Nephron progenitor cell (in vitro differentiated cells): ENCODE results near the gene SOX15.

Source experiments
- DNase-seq: peaks from one replicate; pipeline ENCODE4 v3.0.0; 2021
- H3K27ac Mint-ChIP-seq: 2 replicates; pipeline ENCODE4 v1.8.0; 2021; ENCODE audit warnings: mild to moderate bottlenecking, moderate library complexity, mixed read lengths
- H3K27me3 Mint-ChIP-seq: 2 replicates; pipeline ENCODE4 v1.8.0; 2021; ENCODE audit warnings: mild to moderate bottlenecking, low read depth, mixed read lengths; ENCODE audit not compliant: poor library complexity
- H3K36me3 Mint-ChIP-seq: 2 replicates; pipeline ENCODE4 v1.8.0; 2021; ENCODE audit warnings: low read depth, mixed read lengths
- H3K4me1 Mint-ChIP-seq: 2 replicates; pipeline ENCODE4 v1.8.0; 2021; ENCODE audit warnings: mixed read lengths
- H3K4me3 Mint-ChIP-seq: 2 replicates; pipeline ENCODE4 v1.8.0; 2021; ENCODE audit warnings: mild to moderate bottlenecking, moderate library complexity, mixed read lengths
- H3K9me3 Mint-ChIP-seq: 2 replicates; pipeline ENCODE4 v1.8.0; 2021; ENCODE audit warnings: mild to moderate bottlenecking, moderate library complexity, mixed read lengths
- TF ChIP-seq, protein P1 (sequence below): fragments of 200-600 bp; sonication (generic); IDR thresholded peaks from 2 replicates; pipeline ENCODE4 v1.5.0; 2021; ENCODE audit warnings: antibody characterized with exemption

SOX15 gene

GRCh38 chr17:7588553-7589203 lies 1.2 kb downstream of the SOX15 start:
- no peak overlapping the region for H3K4me3 Mint-ChIP-seq
- TF ChIP-seq, protein P1, sequence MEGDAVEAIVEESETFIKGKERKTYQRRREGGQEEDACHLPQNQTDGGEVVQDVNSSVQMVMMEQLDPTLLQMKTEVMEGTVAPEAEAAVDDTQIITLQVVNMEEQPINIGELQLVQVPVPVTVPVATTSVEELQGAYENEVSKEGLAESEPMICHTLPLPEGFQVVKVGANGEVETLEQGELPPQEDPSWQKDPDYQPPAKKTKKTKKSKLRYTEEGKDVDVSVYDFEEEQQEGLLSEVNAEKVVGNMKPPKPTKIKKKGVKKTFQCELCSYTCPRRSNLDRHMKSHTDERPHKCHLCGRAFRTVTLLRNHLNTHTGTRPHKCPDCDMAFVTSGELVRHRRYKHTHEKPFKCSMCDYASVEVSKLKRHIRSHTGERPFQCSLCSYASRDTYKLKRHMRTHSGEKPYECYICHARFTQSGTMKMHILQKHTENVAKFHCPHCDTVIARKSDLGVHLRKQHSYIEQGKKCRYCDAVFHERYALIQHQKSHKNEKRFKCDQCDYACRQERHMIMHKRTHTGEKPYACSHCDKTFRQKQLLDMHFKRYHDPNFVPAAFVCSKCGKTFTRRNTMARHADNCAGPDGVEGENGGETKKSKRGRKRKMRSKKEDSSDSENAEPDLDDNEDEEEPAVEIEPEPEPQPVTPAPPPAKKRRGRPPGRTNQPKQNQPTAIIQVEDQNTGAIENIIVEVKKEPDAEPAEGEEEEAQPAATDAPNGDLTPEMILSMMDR, result no peak
- H3K27me3 Mint-ChIP-seq, result no peaks in the 10 kb centered on the region
- no peak overlapping the region for H3K27ac Mint-ChIP-seq
- peaks cover 54% of the 10 kb centered on the region for H3K4me1 Mint-ChIP-seq
- DNase-seq, result no peak
- no peaks in the 10 kb centered on the region for H3K9me3 Mint-ChIP-seq
- peaks cover 33% of the 10 kb centered on the region for H3K36me3 Mint-ChIP-seq

GRCh38 chr17:7587420-7588151 lies 2.3 kb downstream of the SOX15 start:
- Mint-ChIP-seq H3K9me3 (no peaks in the 10 kb centered on the region), H3K4me1 (peaks cover 60% of the 10 kb centered on the region), H3K4me3 (no peak overlapping the region), H3K27me3 (no peaks in the 10 kb centered on the region), H3K36me3 (peaks cover 25% of the 10 kb centered on the region), H3K27ac (no peak overlapping the region)
- no peak for DNase-seq
- TF ChIP-seq, protein P1, result no peak

- Mint-ChIP-seq H3K27me3 (no peaks in the 10 kb centered on the region), H3K4me3 (no peak overlapping the region), H3K9me3 (no peaks in the 10 kb centered on the region), H3K27ac (no peak overlapping the region), H3K36me3 (peaks cover 23% of the 10 kb centered on the region), H3K4me1 (peaks cover 67% of the 10 kb centered on the region)
- TF ChIP-seq, protein P1, result no peak
- DNase-seq, result no peak
These were observed 3.0 kb downstream of the SOX15 start for GRCh38 chr17:7586673-7587419.

GRCh38 chr17:7583253-7584109 lies 6.4 kb downstream of the SOX15 start, which contains the start of gene MPDU1:
MPDU1 (plus strand) TSS chr17:7583852; CDS start chr17:7583863, 11 bp downstream.
- peak within 1 kb of the TSS; percentile 100 for H3K27ac Mint-ChIP-seq
- H3K4me1 Mint-ChIP-seq, result peaks cover 83% of the 10 kb centered on the region
- H3K27me3 Mint-ChIP-seq, result no peaks in the 10 kb centered on the region
- TF ChIP-seq, protein P1, result no peak
- H3K36me3 Mint-ChIP-seq, result peaks cover 30% of the 10 kb centered on the region
- peak within 1 kb of the TSS; percentile 99 for H3K4me3 Mint-ChIP-seq
- peak; percentile 94 for DNase-seq
- no peaks in the 10 kb centered on the region for H3K9me3 Mint-ChIP-seq

- H3K36me3 Mint-ChIP-seq, result peaks cover 39% of the 10 kb centered on the region
- DNase-seq, result no peak
- TF ChIP-seq, protein P1, result no peak
- peak overlapping the region; percentile 60 for H3K4me3 Mint-ChIP-seq
- peaks cover 82% of the 10 kb centered on the region for H3K4me1 Mint-ChIP-seq
- no peaks in the 10 kb centered on the region for H3K27me3 Mint-ChIP-seq
- peak overlapping the region; percentile 72 for H3K27ac Mint-ChIP-seq
- H3K9me3 Mint-ChIP-seq, result no peaks in the 10 kb centered on the region
These were observed 7.3 kb downstream of the SOX15 start for GRCh38 chr17:7582396-7583252.
